HepG2 (cell line): ENCODE measurements around the gene METRN. TPM values are rescaled to one million over a fixed set of nuclear protein-coding genes. Genes with fewer than 3 reads are reported as not detected.

Experiments used
- ARID4A ChIP-seq: sonication (generic); formaldehyde crosslinking; IDR thresholded peaks from 2 replicates; pipeline ENCODE4 v1.5.0; 2020; ENCODE audit warnings: mild to moderate bottlenecking, missing genetic modification reagents, borderline replicate concordance
- MIER2 ChIP-seq: IDR thresholded peaks from 2 replicates; pipeline ENCODE4 v1.6.1; 2016; ENCODE audit warnings: missing biosample characterization, missing genetic modification reagents
- NPAS2 ChIP-seq: sonication (generic); formaldehyde crosslinking; IDR thresholded peaks from 2 replicates; pipeline ENCODE4 v1.8.0; 2022; ENCODE audit warnings: mild to moderate bottlenecking, missing genetic modification reagents, borderline replicate concordance
- RFXAP ChIP-seq: sonication (generic); formaldehyde crosslinking; IDR thresholded peaks from 2 replicates; pipeline ENCODE4 v1.4.0; 2020; ENCODE audit warnings: missing genetic modification reagents, borderline replicate concordance
- SP4 ChIP-seq: sonication (generic); formaldehyde crosslinking; IDR thresholded peaks from 2 replicates; pipeline ENCODE4 v1.8.1; 2023; ENCODE audit warnings: mild to moderate bottlenecking, missing genetic modification reagents
- SP5 ChIP-seq: IDR thresholded peaks from 2 replicates; pipeline ENCODE4 v1.6.1; 2016; ENCODE audit warnings: low read depth, borderline replicate concordance
- SRF ChIP-seq: IDR thresholded peaks from 2 replicates; pipeline ENCODE4 v1.6.1; 2011; ENCODE audit warnings: mild to moderate bottlenecking, low read depth, low read length, moderate library complexity
- ZBTB10 ChIP-seq: sonication (generic); formaldehyde crosslinking; IDR thresholded peaks from 2 replicates; pipeline ENCODE4 v1.4.0; 2020; ENCODE audit warnings: missing genetic modification reagents, borderline replicate concordance
- ZBTB37 ChIP-seq: sonication (generic); formaldehyde crosslinking; IDR thresholded peaks from 2 replicates; pipeline ENCODE4 v1.4.0; 2020; ENCODE audit warnings: mild to moderate bottlenecking, missing genetic modification reagents
- ZBTB39 ChIP-seq: sonication (generic); formaldehyde crosslinking; IDR thresholded peaks from 2 replicates; pipeline ENCODE4 v1.5.0; 2020; ENCODE audit warnings: missing genetic modification reagents
- ZNF441 ChIP-seq: sonication (generic); formaldehyde crosslinking; IDR thresholded peaks from 2 replicates; pipeline ENCODE4 v1.7.0; 2021; ENCODE audit warnings: missing genetic modification reagents, borderline replicate concordance
- ZSCAN12 ChIP-seq: sonication (generic); formaldehyde crosslinking; IDR thresholded peaks from 2 replicates; pipeline ENCODE4 v1.9.0; 2021; ENCODE audit warnings: mild to moderate bottlenecking, missing genetic modification reagents
- polyA plus RNA-seq, 8 experiments: library from polyadenylated mRNA; depleted of rRNA in 3 of 8; stranded (reverse) in 7 of 8; unstranded in 1 of 8; fragments of >200 nt; fragmentation: Illumina TruSeq in 4 of 8; extraction: Trizol in 4 of 8; gene quantifications; 2 replicates each; pipeline versions ENCODE4 v1.2.1 to v1.2.3, GENCODE V29; 2011 to 2016; ENCODE audit warnings: low read depth in 4 of 8, missing spikeins in 1 of 8, mixed read lengths in 1 of 8; ENCODE audit not compliant: insufficient read depth in 1 of 8
- total RNA-seq, 5 experiments: library from RNA; depleted of rRNA; stranded (reverse); fragments of >200 nt; fragmentation: Illumina TruSeq; extraction: Trizol; gene quantifications; 2 replicates each; pipeline ENCODE4 v1.2.3, GENCODE V29; 2016; ENCODE audit warnings: low read depth in 1 of 5
- TF ChIP-seq, protein P1 (sequence below): sonication (generic); formaldehyde crosslinking; IDR thresholded peaks from 2 replicates; pipeline ENCODE4 v1.4.0; 2020; ENCODE audit warnings: missing genetic modification reagents
- TF ChIP-seq, protein P2 (sequence below): sonication (generic); formaldehyde crosslinking; IDR thresholded peaks from 2 replicates; pipeline ENCODE4 v1.4.0; 2020; ENCODE audit warnings: mild to moderate bottlenecking, missing genetic modification reagents

Gene METRN
- total and polyA plus RNA-seq, 2 of the 13 experiments (the other 11 are each of a cell fraction or from before 2014, with no cell fraction given): 25.5 to 46.1 TPM

- TF ChIP-seq ZBTB39 (CRISPR knock-in tag): peak; percentile 50; the same call in 1 of the 2 replicates
- TF ChIP-seq SP5 (CRISPR knock-in tag): no peak
- TF ChIP-seq NPAS2 (CRISPR knock-in tag): no peak
- no peak for TF ChIP-seq ZBTB37
- TF ChIP-seq SP4 (CRISPR knock-in tag): no peak
- TF ChIP-seq MIER2 (CRISPR knock-in tag): no peak
- TF ChIP-seq, protein P1, sequence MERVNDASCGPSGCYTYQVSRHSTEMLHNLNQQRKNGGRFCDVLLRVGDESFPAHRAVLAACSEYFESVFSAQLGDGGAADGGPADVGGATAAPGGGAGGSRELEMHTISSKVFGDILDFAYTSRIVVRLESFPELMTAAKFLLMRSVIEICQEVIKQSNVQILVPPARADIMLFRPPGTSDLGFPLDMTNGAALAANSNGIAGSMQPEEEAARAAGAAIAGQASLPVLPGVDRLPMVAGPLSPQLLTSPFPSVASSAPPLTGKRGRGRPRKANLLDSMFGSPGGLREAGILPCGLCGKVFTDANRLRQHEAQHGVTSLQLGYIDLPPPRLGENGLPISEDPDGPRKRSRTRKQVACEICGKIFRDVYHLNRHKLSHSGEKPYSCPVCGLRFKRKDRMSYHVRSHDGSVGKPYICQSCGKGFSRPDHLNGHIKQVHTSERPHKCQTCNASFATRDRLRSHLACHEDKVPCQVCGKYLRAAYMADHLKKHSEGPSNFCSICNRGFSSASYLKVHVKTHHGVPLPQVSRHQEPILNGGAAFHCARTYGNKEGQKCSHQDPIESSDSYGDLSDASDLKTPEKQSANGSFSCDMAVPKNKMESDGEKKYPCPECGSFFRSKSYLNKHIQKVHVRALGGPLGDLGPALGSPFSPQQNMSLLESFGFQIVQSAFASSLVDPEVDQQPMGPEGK (CRISPR knock-in tag): no peak
- TF ChIP-seq ZBTB10: no peak
- no peak for TF ChIP-seq ZSCAN12 (CRISPR knock-in tag)
- no peak for TF ChIP-seq SRF
- TF ChIP-seq, protein P2, sequence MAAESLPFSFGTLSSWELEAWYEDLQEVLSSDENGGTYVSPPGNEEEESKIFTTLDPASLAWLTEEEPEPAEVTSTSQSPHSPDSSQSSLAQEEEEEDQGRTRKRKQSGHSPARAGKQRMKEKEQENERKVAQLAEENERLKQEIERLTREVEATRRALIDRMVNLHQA (CRISPR knock-in tag): no peak
- no peak for TF ChIP-seq RFXAP (CRISPR knock-in tag)
- no peak for TF ChIP-seq ARID4A (CRISPR knock-in tag)
- TF ChIP-seq ZNF441 (CRISPR knock-in tag): no peak
Observed at GRCh38 chr16:720447-720989, 5.6 kb downstream of the METRN start (continued).
